ENCODE results near the gene FAM219B.
"Not testable (repeated sequence)": the region's sequence is repeated elsewhere in the genome, so short reads cannot be mapped to it uniquely, and the experiment has no call there.

Gene FAM219B

DNA sequence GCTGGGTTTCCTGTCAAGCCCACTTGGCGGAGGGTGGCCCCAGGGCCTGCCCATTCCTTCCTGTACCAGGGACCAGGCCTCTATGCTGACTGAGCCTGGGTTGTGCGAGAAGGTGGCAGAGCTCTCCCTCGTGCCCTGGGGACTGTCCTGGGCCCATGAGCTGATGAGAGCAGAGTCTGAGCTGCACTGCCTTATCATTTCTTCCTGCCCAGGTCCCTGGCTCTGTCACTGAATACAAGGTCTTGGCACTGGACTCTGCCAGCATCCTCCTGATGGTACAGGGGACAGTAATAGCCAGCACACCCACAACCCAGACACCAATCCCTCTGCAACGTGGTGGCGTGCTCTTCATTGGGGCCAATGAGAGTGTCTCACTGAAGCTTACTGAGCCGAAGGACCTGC is 9.3 kb downstream of the FAM219B start:
- no peaks in the 10 kb centered on the region for H4K20me1 ChIP-seq (ENCODE audit: insufficient read depth, low read length)
- peaks cover 66% of the 10 kb centered on the region for H3K36me3 ChIP-seq (ENCODE audit: insufficient read depth, low read length)
- H3K79me2 ChIP-seq (ENCODE audit: insufficient read depth, low read length): no peaks in the 10 kb centered on the region
- no peak overlapping the region for H3K27ac ChIP-seq (ENCODE audit: low read length)
- ATAC-seq (ENCODE audit: insufficient read depth, low read depth) (no peak), DNase-seq (no peak)
- no peak overlapping the region for H2AFZ ChIP-seq (ENCODE audit: low read depth, low read length)
- no peaks in the 10 kb centered on the region for H3K9me3 ChIP-seq (ENCODE audit: insufficient read depth, low read length, severe bottlenecking)
- no peak overlapping the region for H3K4me2 ChIP-seq (ENCODE audit: insufficient read depth, low read length)
- peaks cover 3% of the 10 kb centered on the region for H3K4me1 ChIP-seq (ENCODE audit: insufficient read depth, low read length)
- no peak for TF ChIP-seq CTCF (IDR thresholded peaks at IDR 0.05; ENCODE audit: borderline replicate concordance, extremely low read depth, low read length, poor library complexity, severe bottlenecking)
- no peak overlapping the region for H3K9ac ChIP-seq (ENCODE audit: low read depth, low read length)
- H3K27me3 ChIP-seq (ENCODE audit: insufficient read depth, low read length, poor library complexity): no peaks in the 10 kb centered on the region
- no peak overlapping the region for H3K4me3 ChIP-seq (ENCODE audit: low read depth in 1 of 2, low read length in 2 of 2)

DNA sequence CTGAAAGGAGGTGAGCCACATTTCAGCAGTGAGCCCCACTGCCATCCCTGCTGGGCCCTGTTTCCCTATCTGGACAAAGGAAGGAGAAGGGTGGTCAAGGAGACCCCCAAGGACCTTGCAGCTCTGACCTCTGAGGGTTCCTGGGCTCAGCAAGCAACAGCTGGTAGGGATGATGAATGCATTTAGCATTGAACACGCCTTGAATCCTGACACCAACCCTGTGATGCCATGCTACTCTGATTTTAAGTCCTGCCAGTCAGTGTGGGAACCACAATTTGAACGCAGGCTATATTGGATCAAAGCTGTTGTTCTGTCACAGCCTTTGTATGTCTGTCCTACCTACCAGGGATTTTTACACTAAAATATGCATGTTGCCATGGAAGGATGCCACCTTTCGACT is 10.3 kb downstream of the FAM219B start:
- H4K20me1 ChIP-seq (ENCODE audit: insufficient read depth, low read length): no peaks in the 10 kb centered on the region
- TF ChIP-seq EZH2 (IDR thresholded peaks at IDR 0.05; ENCODE audit: borderline replicate concordance, low read depth, low read length, severe bottlenecking) (no peak), CTCF (IDR thresholded peaks at IDR 0.05; ENCODE audit: borderline replicate concordance, extremely low read depth, low read length, poor library complexity, severe bottlenecking) (no peak)
- H3K27ac ChIP-seq (ENCODE audit: low read length): no peak overlapping the region
- peaks cover 3% of the 10 kb centered on the region for H3K4me1 ChIP-seq (ENCODE audit: insufficient read depth, low read length)
- no peaks in the 10 kb centered on the region for H3K9me3 ChIP-seq (ENCODE audit: insufficient read depth, low read length, severe bottlenecking)
- no peaks in the 10 kb centered on the region for H3K27me3 ChIP-seq (ENCODE audit: insufficient read depth, low read length, poor library complexity)
- H3K9ac ChIP-seq (ENCODE audit: low read depth, low read length): no peak overlapping the region
- peaks cover 64% of the 10 kb centered on the region for H3K36me3 ChIP-seq (ENCODE audit: insufficient read depth, low read length)
- no peak overlapping the region for H2AFZ ChIP-seq (ENCODE audit: low read depth, low read length)
- DNase-seq: no peak
- no peak overlapping the region for H3K4me2 ChIP-seq (ENCODE audit: insufficient read depth, low read length)
- no peaks in the 10 kb centered on the region for H3K79me2 ChIP-seq (ENCODE audit: insufficient read depth, low read length)
- H3K4me3 ChIP-seq (ENCODE audit: low read depth in 1 of 2, low read length in 2 of 2): no peak overlapping the region
- no peak for ATAC-seq (ENCODE audit: insufficient read depth, low read depth)

GRCh38 chr15:74895830-74896229 is 10.8 kb downstream of the FAM219B start:
- Histone ChIP-seq H3K9me3 (ENCODE audit: insufficient read depth, low read length, severe bottlenecking) (no peaks in the 10 kb centered on the region), H3K79me2 (ENCODE audit: insufficient read depth, low read length) (peaks cover 3% of the 10 kb centered on the region; the same call in 1 of the 2 replicates), H3K27me3 (ENCODE audit: insufficient read depth, low read length, poor library complexity) (no peaks in the 10 kb centered on the region), H3K9ac (ENCODE audit: low read depth, low read length) (no peak overlapping the region), H3K4me2 (ENCODE audit: insufficient read depth, low read length) (no peak overlapping the region), H3K36me3 (ENCODE audit: insufficient read depth, low read length) (peaks cover 63% of the 10 kb centered on the region), H2AFZ (ENCODE audit: low read depth, low read length) (no peak overlapping the region), H3K4me3 (ENCODE audit: low read depth in 1 of 2, low read length in 2 of 2) (no peak overlapping the region), H4K20me1 (ENCODE audit: insufficient read depth, low read length) (no peaks in the 10 kb centered on the region), H3K4me1 (ENCODE audit: insufficient read depth, low read length) (peaks cover 8% of the 10 kb centered on the region), H3K27ac (ENCODE audit: low read length) (no peak overlapping the region)
- ATAC-seq (ENCODE audit: insufficient read depth, low read depth) (no peak), DNase-seq (no peak)
- no peak for TF ChIP-seq CTCF (IDR thresholded peaks at IDR 0.05; ENCODE audit: borderline replicate concordance, extremely low read depth, low read length, poor library complexity, severe bottlenecking)
- TF ChIP-seq EZH2 (IDR thresholded peaks at IDR 0.05; ENCODE audit: borderline replicate concordance, low read depth, low read length, severe bottlenecking): no peak

DNA sequence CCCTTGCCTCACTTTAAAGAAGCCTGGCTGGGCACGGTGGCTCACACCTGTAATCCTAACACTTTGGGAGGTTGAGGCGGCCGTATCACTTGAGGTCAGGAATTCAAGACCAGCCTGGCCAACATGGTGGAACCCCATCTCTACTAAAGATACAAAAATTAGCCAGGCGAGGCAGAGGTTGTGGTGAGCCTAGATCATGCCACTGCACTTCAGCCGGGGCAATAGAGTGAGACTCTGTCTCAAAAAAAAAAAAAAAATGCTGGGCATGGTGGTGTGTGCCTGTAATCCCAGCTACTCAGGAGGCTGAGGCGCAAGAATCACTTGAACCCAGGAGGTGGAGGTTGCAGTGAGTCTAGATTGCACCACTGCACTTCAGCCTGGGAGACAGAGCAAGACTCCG is 12.3 kb downstream of the FAM219B start:
- not testable (repeated sequence) for DNase-seq; H2AFZ ChIP-seq (ENCODE audit: low read depth, low read length); H3K9me3 ChIP-seq (ENCODE audit: insufficient read depth, low read length, severe bottlenecking); H3K27ac ChIP-seq (ENCODE audit: low read length); H3K9ac ChIP-seq (ENCODE audit: low read depth, low read length); H3K4me3 ChIP-seq (ENCODE audit: low read depth in 1 of 2, low read length in 2 of 2); H4K20me1 ChIP-seq (ENCODE audit: insufficient read depth, low read length); H3K27me3 ChIP-seq (ENCODE audit: insufficient read depth, low read length, poor library complexity); ATAC-seq (ENCODE audit: insufficient read depth, low read depth); H3K4me2 ChIP-seq (ENCODE audit: insufficient read depth, low read length)
- Histone ChIP-seq H3K4me1 (ENCODE audit: insufficient read depth, low read length) (peaks cover 22% of the 10 kb centered on the region), H3K79me2 (ENCODE audit: insufficient read depth, low read length) (peaks cover 12% of the 10 kb centered on the region), H3K36me3 (ENCODE audit: insufficient read depth, low read length) (peaks cover 51% of the 10 kb centered on the region)
